Fibroblast of skin of right quadriceps (primary cell): ENCODE results near the gene CHN2.

Source experiments
- DNase-seq: peaks from one replicate; pipeline ENCODE4 v3.0.0-alpha.2; 2013

Gene CHN2

GRCh38 chr7:29194594-29195427 is at the start of gene CHN2:
CHN2 (plus strand) TSS chr7:29194775.
- DNase-seq = peak; percentile 20

- DNase-seq = no peak
These were observed 49.0 kb upstream of the CHN2 start for GRCh38 chr7:29145553-29146056.

GRCh38 chr7:29146057-29146706 is 48.4 kb upstream of the CHN2 start, which contains the start of gene CPVL:
CPVL (minus strand) TSS chr7:29146537; CDS start chr7:29121061, 25,476 bp downstream.
- peak; percentile 8 for DNase-seq

- no peak for DNase-seq
These were observed 47.5 kb upstream of the CHN2 start for GRCh38 chr7:29146888-29147609.

- no peak for DNase-seq
These were observed 46.8 kb upstream of the CHN2 start for GRCh38 chr7:29147821-29148220.

- DNase-seq = no peak
These were observed 45.5 kb upstream of the CHN2 start for GRCh38 chr7:29149036-29149435.

GRCh38 chr7:29150856-29151255 is 43.7 kb upstream of the CHN2 start:
- no peak for DNase-seq

- no peak for DNase-seq
These were observed 40.5 kb upstream of the CHN2 start for GRCh38 chr7:29154076-29154475.

- DNase-seq = no peak
These were observed 37.6 kb upstream of the CHN2 start for GRCh38 chr7:29156907-29157452.

GRCh38 chr7:29158795-29159423 is 35.7 kb upstream of the CHN2 start:
- DNase-seq = no peak

- no peak for DNase-seq
These were observed 34.5 kb upstream of the CHN2 start for GRCh38 chr7:29160080-29160479.

GRCh38 chr7:29161231-29161630 is 33.3 kb upstream of the CHN2 start:
- DNase-seq = no peak

- no peak for DNase-seq
These were observed 32.0 kb upstream of the CHN2 start for GRCh38 chr7:29162577-29162976.

- DNase-seq = no peak
These were observed 30.7 kb upstream of the CHN2 start for GRCh38 chr7:29163854-29164253.

GRCh38 chr7:29167721-29168120 is 26.9 kb upstream of the CHN2 start:
- DNase-seq = no peak

- DNase-seq = no peak
These were observed 23.8 kb upstream of the CHN2 start for GRCh38 chr7:29170781-29171180.

- no peak for DNase-seq
These were observed 21.1 kb upstream of the CHN2 start for GRCh38 chr7:29173458-29173857.

GRCh38 chr7:29177963-29178600 is 16.5 kb upstream of the CHN2 start:
- no peak for DNase-seq

GRCh38 chr7:29179115-29179514 is 15.5 kb upstream of the CHN2 start:
- DNase-seq = no peak

GRCh38 chr7:29184599-29184998 is 10.0 kb upstream of the CHN2 start:
- no peak for DNase-seq

GRCh38 chr7:29185613-29186012 is 9.0 kb upstream of the CHN2 start:
- DNase-seq = no peak

GRCh38 chr7:29189743-29190201 is 4.8 kb upstream of the CHN2 start:
- peak; percentile 23 for DNase-seq
